ENCODE measurements around the gene EDRF1. TPM values are rescaled to one million over a fixed set of nuclear protein-coding genes. Genes with fewer than 3 reads are reported as not detected.

Gene EDRF1
- total and polyA plus RNA-seq, 2 of the 13 experiments (the other 11 are each of a cell fraction or from before 2014, with no cell fraction given) = 16.9 to 26.7 TPM

DNA sequence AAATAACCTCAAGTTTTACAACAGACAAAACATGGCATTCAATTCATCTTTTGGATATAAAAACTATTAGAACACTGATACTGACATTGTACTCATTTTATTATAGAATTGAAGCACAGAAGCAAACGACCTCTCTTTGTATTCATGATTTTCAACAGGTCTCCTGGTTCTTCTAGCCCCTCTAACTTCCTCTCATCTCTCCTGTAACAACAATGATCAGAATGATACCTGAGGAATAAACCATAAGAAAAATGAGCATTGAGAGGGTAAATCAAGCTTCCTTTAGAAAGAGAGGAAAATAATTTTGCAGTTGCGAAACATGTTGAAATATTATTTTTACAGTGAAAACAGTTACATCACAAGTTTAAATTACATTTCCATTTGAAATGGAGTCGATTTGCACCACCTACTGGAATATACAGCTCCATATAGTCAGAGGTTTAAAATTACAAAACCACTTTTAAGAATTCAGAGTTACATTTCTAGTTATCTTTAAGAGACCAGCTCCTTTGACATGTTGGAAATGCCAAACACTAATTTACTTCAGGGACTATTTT, 19.1 kb upstream of the EDRF1 start:
- TF ChIP-seq HHEX (CRISPR knock-in tag; IDR thresholded peaks at IDR 0.05) (no peak), ZNF672 (CRISPR knock-in tag; IDR thresholded peaks at IDR 0.05) (no peak), PITX1 (CRISPR knock-in tag; IDR thresholded peaks at IDR 0.05) (no peak), ZNF570 (CRISPR knock-in tag; IDR thresholded peaks at IDR 0.05; ENCODE audit: borderline replicate concordance) (no peak), TMF1 (CRISPR knock-in tag; IDR thresholded peaks at IDR 0.05; ENCODE audit: low read depth) (no peak), EZH2 (conservative IDR thresholded peaks at IDR 0.05; ENCODE audit: low read depth, low read length) (no peak), PCBP1 (IDR thresholded peaks at IDR 0.05; ENCODE audit: borderline replicate concordance, low read depth, low read length) (no peak), MXD3 (CRISPR knock-in tag; IDR thresholded peaks at IDR 0.05) (no peak), ZFP36 (IDR thresholded peaks at IDR 0.05; ENCODE audit: borderline replicate concordance, low read depth, low read length, partially characterized antibody) (no peak), HIVEP1 (CRISPR knock-in tag; IDR thresholded peaks at IDR 0.05) (no peak), SRSF9 (IDR thresholded peaks at IDR 0.05; ENCODE audit: borderline replicate concordance, insufficient read depth, low read depth, low read length, poor library complexity, severe bottlenecking) (no peak), ZNF441 (CRISPR knock-in tag; IDR thresholded peaks at IDR 0.05; ENCODE audit: borderline replicate concordance) (no peak), ATF4 (CRISPR knock-in tag; IDR thresholded peaks at IDR 0.05) (no peak), SMARCC2 (IDR thresholded peaks at IDR 0.05) (no peak), CENPT (CRISPR knock-in tag; IDR thresholded peaks at IDR 0.05; ENCODE audit: low read depth) (no peak), ZNF883 (CRISPR knock-in tag; IDR thresholded peaks at IDR 0.05; ENCODE audit: not compliant biosample characterization) (no peak)
- TF ChIP-seq, protein P1, sequence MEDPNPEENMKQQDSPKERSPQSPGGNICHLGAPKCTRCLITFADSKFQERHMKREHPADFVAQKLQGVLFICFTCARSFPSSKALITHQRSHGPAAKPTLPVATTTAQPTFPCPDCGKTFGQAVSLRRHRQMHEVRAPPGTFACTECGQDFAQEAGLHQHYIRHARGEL (CRISPR knock-in tag; IDR thresholded peaks at IDR 0.05) = no peak
- TF ChIP-seq, protein P2, sequence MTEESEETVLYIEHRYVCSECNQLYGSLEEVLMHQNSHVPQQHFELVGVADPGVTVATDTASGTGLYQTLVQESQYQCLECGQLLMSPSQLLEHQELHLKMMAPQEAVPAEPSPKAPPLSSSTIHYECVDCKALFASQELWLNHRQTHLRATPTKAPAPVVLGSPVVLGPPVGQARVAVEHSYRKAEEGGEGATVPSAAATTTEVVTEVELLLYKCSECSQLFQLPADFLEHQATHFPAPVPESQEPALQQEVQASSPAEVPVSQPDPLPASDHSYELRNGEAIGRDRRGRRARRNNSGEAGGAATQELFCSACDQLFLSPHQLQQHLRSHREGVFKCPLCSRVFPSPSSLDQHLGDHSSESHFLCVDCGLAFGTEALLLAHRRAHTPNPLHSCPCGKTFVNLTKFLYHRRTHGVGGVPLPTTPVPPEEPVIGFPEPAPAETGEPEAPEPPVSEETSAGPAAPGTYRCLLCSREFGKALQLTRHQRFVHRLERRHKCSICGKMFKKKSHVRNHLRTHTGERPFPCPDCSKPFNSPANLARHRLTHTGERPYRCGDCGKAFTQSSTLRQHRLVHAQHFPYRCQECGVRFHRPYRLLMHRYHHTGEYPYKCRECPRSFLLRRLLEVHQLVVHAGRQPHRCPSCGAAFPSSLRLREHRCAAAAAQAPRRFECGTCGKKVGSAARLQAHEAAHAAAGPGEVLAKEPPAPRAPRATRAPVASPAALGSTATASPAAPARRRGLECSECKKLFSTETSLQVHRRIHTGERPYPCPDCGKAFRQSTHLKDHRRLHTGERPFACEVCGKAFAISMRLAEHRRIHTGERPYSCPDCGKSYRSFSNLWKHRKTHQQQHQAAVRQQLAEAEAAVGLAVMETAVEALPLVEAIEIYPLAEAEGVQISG (CRISPR knock-in tag; IDR thresholded peaks at IDR 0.05) = no peak
- Histone ChIP-seq H3K9me3 (ENCODE audit: low read length) (no peaks in the 10 kb centered on the region), H3K79me2 (ENCODE audit: insufficient read depth, low read length) (no peaks in the 10 kb centered on the region), H3K9ac (ENCODE audit: insufficient read depth, low read depth, low read length) (no peak overlapping the region), H3K4me1 (ENCODE audit: insufficient read depth, low read length) (no peaks in the 10 kb centered on the region), H3K36me3 (replicated peaks in 1 of 2; ENCODE audit: control insufficient read depth in 1 of 2, insufficient read depth in 2 of 2, low read length in 2 of 2) (no peaks in the 10 kb centered on the region), H4K20me1 (ENCODE audit: insufficient read depth, low read length) (no peaks in the 10 kb centered on the region), H2AFZ (ENCODE audit: low read length) (no peak overlapping the region), H3K4me2 (ENCODE audit: low read depth, low read length) (no peak overlapping the region), H3K27me3 (ENCODE audit: control insufficient read depth in 1 of 2, insufficient read depth in 2 of 2, low read length in 2 of 2) (peaks cover under 1 to 19% of the 10 kb centered on the region in 2 experiments; a peak in 4 of 5 replicates), H3K27ac (ENCODE audit: extremely low read length, insufficient read depth, low read length) (no peak overlapping the region), H3K4me3 (replicated peaks in 1 of 3; ENCODE audit: insufficient read depth in 1 of 3, low read depth in 2 of 3, low read length in 3 of 3) (no peak overlapping the region)
- FAIRE-seq = no peak
- no peak for DNase-seq (ENCODE audit: low spot score)
- no peak for ATAC-seq
- intact Hi-C loops (cut with micrococcal nuclease; ENCODE audit: unreplicated experiment) (no loop called here), in situ Hi-C loops (cut with HindIII; ENCODE audit: extremely low pct_ligation_motif_present, low pct_unique_long_range_greater_than_20kb) (no loop called here)
- WGBS (ENCODE audit: low lambda C conversion rate) = 28% methylated on average over 3 of the region's 3 CpGs
- POLR2A ChIA-PET = no interaction called here
- BruUV-seq (replicated peaks) = no TSS peak
- CTCF ChIA-PET (ENCODE audit: low intra/inter-chr PET ratio, low total read pairs) = no interaction called here

Data from HepG2 (cell line).